IPS-NIHi7 (cell line): ENCODE measurements around the gene PSMB8.

ENCODE experiments used
- DNase-seq: peaks from one replicate; pipeline ENCODE4 v3.0.0; 2012; ENCODE audit warnings: mixed read lengths; ENCODE audit errors: extremely low spot score

Gene PSMB8

GRCh38 chr6:32796848-32797776, 46.7 kb downstream of the PSMB8 start:
- peak; percentile 71 for DNase-seq

GRCh38 chr6:32794510-32794909, 49.3 kb downstream of the PSMB8 start:
- no peak for DNase-seq

GRCh38 chr6:32792901-32793435, 50.9 kb downstream of the PSMB8 start:
- DNase-seq: no peak
